HepG2 (cell line): ENCODE data around the gene DNAJC11. TPM values are rescaled to one million over a fixed set of nuclear protein-coding genes. Genes with fewer than 3 reads are reported as not detected.
A peak's percentile ranks its signal among the peaks of the same experiment; 100 is the strongest.

Experiments
- DZIP1 ChIP-seq: sonication (generic); formaldehyde crosslinking; IDR thresholded peaks from 2 replicates; pipeline ENCODE4 v1.5.0; 2020; ENCODE audit warnings: mild to moderate bottlenecking, missing genetic modification reagents
- SIX4 ChIP-seq: sonication (generic); formaldehyde crosslinking; IDR thresholded peaks from 2 replicates; pipeline ENCODE4 v1.4.0; 2020; ENCODE audit warnings: missing genetic modification reagents
- ZIK1 ChIP-seq: sonication (generic); formaldehyde crosslinking; IDR thresholded peaks from 2 replicates; pipeline ENCODE4 v1.5.0; 2020; ENCODE audit warnings: mild to moderate bottlenecking, low read depth, missing genetic modification reagents, borderline replicate concordance
- ZKSCAN8 ChIP-seq: IDR thresholded peaks from 2 replicates; pipeline ENCODE4 v1.6.1; 2016; ENCODE audit warnings: borderline replicate concordance, missing genetic modification reagents, missing compliant biosample characterization
- ZMAT5 ChIP-seq: sonication (generic); formaldehyde crosslinking; IDR thresholded peaks from 2 replicates; pipeline ENCODE4 v1.5.0; 2020; ENCODE audit warnings: mild to moderate bottlenecking, low read depth, missing genetic modification reagents, borderline replicate concordance
- ZNF460 ChIP-seq: sonication (generic); formaldehyde crosslinking; IDR thresholded peaks from 2 replicates; pipeline ENCODE4 v1.5.1; 2020; ENCODE audit warnings: missing genetic modification reagents, mild to moderate bottlenecking, borderline replicate concordance
- ZNF550 ChIP-seq: sonication (generic); formaldehyde crosslinking; IDR thresholded peaks from 2 replicates; pipeline ENCODE4 v1.4.0; 2020; ENCODE audit warnings: mild to moderate bottlenecking, missing genetic modification reagents, borderline replicate concordance
- ZNF720 ChIP-seq: sonication (generic); formaldehyde crosslinking; IDR thresholded peaks from 2 replicates; pipeline ENCODE4 v1.4.0; 2020; ENCODE audit warnings: missing genetic modification reagents
- polyA plus RNA-seq, 8 experiments: library from polyadenylated mRNA; depleted of rRNA in 3 of 8; stranded (reverse) in 7 of 8; unstranded in 1 of 8; fragments of >200 nt; fragmentation: Illumina TruSeq in 4 of 8; extraction: Trizol in 4 of 8; gene quantifications; 2 replicates each; pipeline versions ENCODE4 v1.2.1 to v1.2.3, GENCODE V29; 2011 to 2016; ENCODE audit warnings: low read depth in 4 of 8, missing spikeins in 1 of 8, mixed read lengths in 1 of 8; ENCODE audit not compliant: insufficient read depth in 1 of 8
- total RNA-seq, 5 experiments: library from RNA; depleted of rRNA; stranded (reverse); fragments of >200 nt; fragmentation: Illumina TruSeq; extraction: Trizol; gene quantifications; 2 replicates each; pipeline ENCODE4 v1.2.3, GENCODE V29; 2016; ENCODE audit warnings: low read depth in 1 of 5
- TF ChIP-seq, protein P1 (sequence below): sonication (generic); formaldehyde crosslinking; conservative IDR thresholded peaks from 2 replicates; pipeline ENCODE4 v1.4.0; 2020; ENCODE audit warnings: mild to moderate bottlenecking, missing genetic modification reagents, moderate library complexity
- TF ChIP-seq, protein P2 (sequence below): sonication (generic); formaldehyde crosslinking; IDR thresholded peaks from 2 replicates; pipeline ENCODE4 v1.4.0; 2020; ENCODE audit warnings: missing genetic modification reagents
- TF ChIP-seq, protein P3 (sequence below): IDR thresholded peaks from 2 replicates; pipeline ENCODE4 v1.6.1; 2016; ENCODE audit warnings: missing biosample characterization, missing genetic modification reagents, low read depth

DNAJC11 gene
- total and polyA plus RNA-seq, 2 of the 13 experiments (the other 11 are each of a cell fraction or from before 2014, with no cell fraction given): 25.1 to 47.6 TPM

- TF ChIP-seq SIX4: peak; percentile 88
- TF ChIP-seq ZIK1 (CRISPR knock-in tag): no peak
- TF ChIP-seq, protein P1, sequence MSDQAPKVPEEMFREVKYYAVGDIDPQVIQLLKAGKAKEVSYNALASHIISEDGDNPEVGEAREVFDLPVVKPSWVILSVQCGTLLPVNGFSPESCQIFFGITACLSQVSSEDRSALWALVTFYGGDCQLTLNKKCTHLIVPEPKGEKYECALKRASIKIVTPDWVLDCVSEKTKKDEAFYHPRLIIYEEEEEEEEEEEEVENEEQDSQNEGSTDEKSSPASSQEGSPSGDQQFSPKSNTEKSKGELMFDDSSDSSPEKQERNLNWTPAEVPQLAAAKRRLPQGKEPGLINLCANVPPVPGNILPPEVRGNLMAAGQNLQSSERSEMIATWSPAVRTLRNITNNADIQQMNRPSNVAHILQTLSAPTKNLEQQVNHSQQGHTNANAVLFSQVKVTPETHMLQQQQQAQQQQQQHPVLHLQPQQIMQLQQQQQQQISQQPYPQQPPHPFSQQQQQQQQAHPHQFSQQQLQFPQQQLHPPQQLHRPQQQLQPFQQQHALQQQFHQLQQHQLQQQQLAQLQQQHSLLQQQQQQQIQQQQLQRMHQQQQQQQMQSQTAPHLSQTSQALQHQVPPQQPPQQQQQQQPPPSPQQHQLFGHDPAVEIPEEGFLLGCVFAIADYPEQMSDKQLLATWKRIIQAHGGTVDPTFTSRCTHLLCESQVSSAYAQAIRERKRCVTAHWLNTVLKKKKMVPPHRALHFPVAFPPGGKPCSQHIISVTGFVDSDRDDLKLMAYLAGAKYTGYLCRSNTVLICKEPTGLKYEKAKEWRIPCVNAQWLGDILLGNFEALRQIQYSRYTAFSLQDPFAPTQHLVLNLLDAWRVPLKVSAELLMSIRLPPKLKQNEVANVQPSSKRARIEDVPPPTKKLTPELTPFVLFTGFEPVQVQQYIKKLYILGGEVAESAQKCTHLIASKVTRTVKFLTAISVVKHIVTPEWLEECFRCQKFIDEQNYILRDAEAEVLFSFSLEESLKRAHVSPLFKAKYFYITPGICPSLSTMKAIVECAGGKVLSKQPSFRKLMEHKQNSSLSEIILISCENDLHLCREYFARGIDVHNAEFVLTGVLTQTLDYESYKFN: peak; percentile 86
- TF ChIP-seq ZNF460: no peak
- TF ChIP-seq, protein P2, sequence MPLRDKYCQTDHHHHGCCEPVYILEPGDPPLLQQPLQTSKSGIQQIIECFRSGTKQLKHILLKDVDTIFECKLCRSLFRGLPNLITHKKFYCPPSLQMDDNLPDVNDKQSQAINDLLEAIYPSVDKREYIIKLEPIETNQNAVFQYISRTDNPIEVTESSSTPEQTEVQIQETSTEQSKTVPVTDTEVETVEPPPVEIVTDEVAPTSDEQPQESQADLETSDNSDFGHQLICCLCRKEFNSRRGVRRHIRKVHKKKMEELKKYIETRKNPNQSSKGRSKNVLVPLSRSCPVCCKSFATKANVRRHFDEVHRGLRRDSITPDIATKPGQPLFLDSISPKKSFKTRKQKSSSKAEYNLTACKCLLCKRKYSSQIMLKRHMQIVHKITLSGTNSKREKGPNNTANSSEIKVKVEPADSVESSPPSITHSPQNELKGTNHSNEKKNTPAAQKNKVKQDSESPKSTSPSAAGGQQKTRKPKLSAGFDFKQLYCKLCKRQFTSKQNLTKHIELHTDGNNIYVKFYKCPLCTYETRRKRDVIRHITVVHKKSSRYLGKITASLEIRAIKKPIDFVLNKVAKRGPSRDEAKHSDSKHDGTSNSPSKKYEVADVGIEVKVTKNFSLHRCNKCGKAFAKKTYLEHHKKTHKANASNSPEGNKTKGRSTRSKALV (CRISPR knock-in tag): 0 out of 2 replicates have a peak, but pooled peaks have one; percentile 51
- TF ChIP-seq, protein P3, sequence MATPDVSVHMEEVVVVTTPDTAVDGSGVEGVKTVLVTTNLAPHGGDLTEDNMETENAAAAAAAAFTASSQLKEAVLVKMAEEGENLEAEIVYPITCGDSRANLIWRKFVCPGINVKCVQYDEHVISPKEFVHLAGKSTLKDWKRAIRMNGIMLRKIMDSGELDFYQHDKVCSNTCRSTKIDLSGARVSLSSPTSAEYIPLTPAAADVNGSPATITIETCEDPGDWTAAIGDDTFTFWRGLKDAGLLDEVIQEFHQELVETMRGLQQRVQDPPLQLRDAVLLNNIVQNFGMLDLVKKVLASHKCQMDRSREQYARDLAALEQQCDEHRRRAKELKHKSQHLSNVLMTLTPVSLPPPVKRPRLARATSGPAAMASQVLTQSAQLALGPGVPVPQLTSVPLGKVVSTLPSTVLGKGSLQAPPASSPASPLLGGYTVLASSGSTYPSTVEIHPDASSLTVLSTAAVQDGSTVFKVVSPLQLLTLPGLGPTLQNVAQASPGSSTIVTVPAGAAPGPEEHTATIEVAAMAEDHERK (CRISPR knock-in tag): no peak
- no peak for TF ChIP-seq ZNF550
- TF ChIP-seq DZIP1: no peak
- no peak for TF ChIP-seq ZNF720 (CRISPR knock-in tag)
- TF ChIP-seq ZKSCAN8 (CRISPR knock-in tag): no peak
- TF ChIP-seq ZMAT5 (CRISPR knock-in tag): no peak
Observed at GRCh38 chr1:6603915-6604558, 97.6 kb downstream of the DNAJC11 start (continued).
